Left ventricle myocardium inferior (tissue), 1 donor: Measurements from ENCODE around the gene SLC6A13. TPM values are rescaled to one million over a fixed set of nuclear protein-coding genes. Genes with fewer than 3 reads are reported as not detected.
"Not testable (repeated sequence)": the region's sequence is repeated elsewhere in the genome, so short reads cannot be mapped to it uniquely, and the experiment has no call there.

Source experiments
- DNase-seq: peaks from one replicate; pipeline ENCODE4 v3.0.0-alpha.2; 2020
- H3K27ac ChIP-seq: fragments of 200-600 bp; replicated peaks from 2 replicates; pipeline ENCODE4 v1.8.0; 2021
- H3K27me3 ChIP-seq: fragments of 200-600 bp; 2 replicates; pipeline ENCODE4 v1.8.0; 2021; ENCODE audit warnings: low read depth
- H3K36me3 ChIP-seq: fragments of 200-600 bp; 2 replicates; pipeline ENCODE4 v1.8.0; 2021
- H3K4me1 ChIP-seq: fragments of 200-600 bp; 2 replicates; pipeline ENCODE4 v1.8.0; 2021
- H3K4me3 ChIP-seq: fragments of 200-600 bp; 2 replicates; pipeline ENCODE4 v1.8.0; 2021; ENCODE audit warnings: mild to moderate bottlenecking, moderate library complexity
- H3K9me3 ChIP-seq: fragments of 200-600 bp; replicated peaks from 2 replicates; pipeline ENCODE4 v1.8.0; 2021
- CTCF ChIP-seq: fragments of 200-600 bp; IDR thresholded peaks from 2 replicates; pipeline ENCODE4 v1.8.0; 2021; ENCODE audit warnings: antibody characterized with exemption, mild to moderate bottlenecking, borderline replicate concordance
- intact Hi-C: fragments of 100-400 bp; cut with micrococcal nuclease; formaldehyde crosslinking; loops from one replicate; pipeline ENCODE4 v1.11.0; 2022
- long read RNA-seq: library from polyadenylated mRNA; unstranded; transcript quantifications from one replicate; pipeline ENCODE4 v2.0.0, GENCODE V29; 2021
- total RNA-seq: library from RNA; stranded (reverse); fragmentation: NEBNext Ultra II Directional; extraction: Animal tissue kit (Norgen Biotek cat#: 25700); gene quantifications from one replicate; pipeline ENCODE4 v1.2.1, GENCODE V29; 2021
- donor health status: DM: no; HTN: yes; CAD: no; lungs with severe emphysema.

The SLC6A13 gene
- total RNA-seq: 1.8 TPM
- long read RNA-seq, partial matches to known transcripts: 0 of 1 reads
- long read RNA-seq, other reads (novel, unspliced or antisense): 1 of 1 reads

GRCh38 chr12:262817-263216 is at the start of gene SLC6A13:
Gene SLC6A13 (minus strand): TSS chr12:262836. CDS start chr12:260052, 2,784 bp downstream.
- H3K27me3 ChIP-seq: peaks cover 11% of the 10 kb centered on the region
- H3K36me3 ChIP-seq: no peaks in the 10 kb centered on the region
- H3K4me3 ChIP-seq: no peak within 1 kb of the TSS
- no peak for DNase-seq
- H3K27ac ChIP-seq: no peak within 1 kb of the TSS
- H3K4me1 ChIP-seq: peaks cover 14% of the 10 kb centered on the region
- TF ChIP-seq CTCF: no peak
- intact Hi-C loops: no loop called here
- no peaks in the 10 kb centered on the region for H3K9me3 ChIP-seq

DNA sequence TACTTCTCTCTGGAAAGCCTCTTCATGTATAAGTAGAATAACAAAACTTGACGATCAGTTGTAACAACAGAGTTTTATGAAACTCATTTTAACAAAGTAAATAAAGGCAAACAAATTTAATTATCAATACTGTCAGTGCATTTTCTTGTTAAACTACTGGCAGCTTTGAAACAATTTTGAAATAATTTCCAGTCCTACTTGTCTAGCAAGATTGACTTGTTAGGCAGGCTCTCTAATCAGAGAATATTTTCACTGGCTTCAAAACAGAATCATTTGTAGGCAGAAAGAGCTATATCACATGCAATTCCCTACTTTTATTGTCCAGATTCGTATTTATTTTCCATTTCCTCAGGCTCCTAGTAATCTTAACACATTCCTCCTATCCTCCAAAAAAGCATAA is 45.9 kb upstream of the SLC6A13 start:
- Histone ChIP-seq H3K27me3 (no peaks in the 10 kb centered on the region), H3K9me3 (no peaks in the 10 kb centered on the region), H3K4me3 (no peak overlapping the region), H3K4me1 (no peaks in the 10 kb centered on the region), H3K27ac (no peak overlapping the region), H3K36me3 (peaks cover 99% of the 10 kb centered on the region)
- DNase-seq: no peak
- no peak for TF ChIP-seq CTCF
- intact Hi-C loops: no loop called here

DNA sequence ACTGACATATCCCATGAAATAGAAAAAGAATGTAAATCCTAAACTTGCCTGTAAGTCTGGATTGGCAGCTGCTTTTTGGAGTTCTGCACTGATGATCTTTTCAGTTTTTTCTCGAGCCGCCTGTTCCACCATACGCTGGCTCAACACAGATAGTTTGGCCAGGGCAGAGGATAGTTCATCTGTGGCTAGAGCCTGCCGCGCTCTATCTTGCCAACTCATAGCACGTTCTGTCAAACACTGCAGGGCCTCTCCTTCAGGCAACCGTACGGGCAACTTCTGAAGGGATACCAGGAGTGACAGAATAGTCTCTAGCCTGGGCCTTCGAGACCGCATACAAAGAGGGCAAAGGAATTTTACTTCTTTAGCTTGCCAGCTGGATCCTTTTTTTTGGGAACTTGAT is 44.8 kb upstream of the SLC6A13 start:
- no peak for DNase-seq
- no peaks in the 10 kb centered on the region for H3K4me1 ChIP-seq
- H3K27ac ChIP-seq: no peak overlapping the region
- H3K27me3 ChIP-seq: no peaks in the 10 kb centered on the region
- no peak for TF ChIP-seq CTCF
- peaks cover 99% of the 10 kb centered on the region for H3K36me3 ChIP-seq
- peaks cover 3% of the 10 kb centered on the region for H3K9me3 ChIP-seq
- H3K4me3 ChIP-seq: no peak overlapping the region
- intact Hi-C loops: no loop called here

DNA sequence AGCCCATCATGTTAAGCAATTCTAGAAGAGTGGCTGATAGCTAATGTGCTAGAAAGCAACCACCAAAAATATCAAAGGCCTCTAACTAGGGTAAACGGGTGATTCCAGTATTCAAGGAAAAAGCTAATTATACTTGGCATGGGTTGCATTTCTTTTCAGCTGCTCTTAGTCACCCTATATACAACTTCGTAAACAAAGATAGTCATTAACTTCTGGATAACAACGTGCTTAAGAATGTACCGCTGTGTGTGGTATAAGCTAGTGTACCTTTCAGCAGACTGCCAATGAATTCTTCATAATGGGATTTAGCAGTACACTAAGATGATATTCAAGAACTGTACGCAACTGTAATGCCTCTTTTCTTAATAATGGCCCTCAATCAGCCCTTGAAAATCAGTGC is 42.2 kb upstream of the SLC6A13 start:
- DNase-seq: no peak
- no peak for TF ChIP-seq CTCF
- peaks cover 94% of the 10 kb centered on the region for H3K36me3 ChIP-seq
- H3K9me3 ChIP-seq: peaks cover 12% of the 10 kb centered on the region
- H3K27ac ChIP-seq: no peak overlapping the region
- no peaks in the 10 kb centered on the region for H3K4me1 ChIP-seq
- intact Hi-C loops: no loop called here
- no peaks in the 10 kb centered on the region for H3K27me3 ChIP-seq
- H3K4me3 ChIP-seq: no peak overlapping the region

- DNase-seq, H3K27me3 ChIP-seq, H3K27ac ChIP-seq, intact Hi-C loops, H3K4me3 ChIP-seq, H3K4me1 ChIP-seq: not testable (repeated sequence)
- peaks cover 92% of the 10 kb centered on the region for H3K36me3 ChIP-seq
- peaks cover 23% of the 10 kb centered on the region for H3K9me3 ChIP-seq
Observed at GRCh38 chr12:302766-303165, 40.1 kb upstream of the SLC6A13 start.

DNA sequence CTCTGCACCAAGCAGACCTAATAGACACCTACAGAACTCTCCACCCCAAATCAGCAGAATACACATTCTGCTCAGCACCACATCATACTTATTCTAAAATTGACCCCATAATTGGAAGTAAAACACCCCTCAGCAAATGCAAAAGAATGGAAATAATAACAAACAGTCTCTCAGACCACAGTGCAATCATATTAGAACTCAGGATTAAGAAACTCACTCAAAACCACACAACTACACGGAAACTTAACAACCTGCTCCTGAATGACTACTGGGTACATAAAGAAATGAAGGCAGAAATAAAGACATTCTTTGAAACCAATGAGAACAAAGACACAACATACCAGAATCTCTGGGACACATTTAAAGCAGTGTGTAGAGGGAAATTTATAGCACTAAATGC is 37.5 kb upstream of the SLC6A13 start:
- DNase-seq, H3K27ac ChIP-seq, H3K4me3 ChIP-seq, intact Hi-C loops, H3K27me3 ChIP-seq, H3K4me1 ChIP-seq: not testable (repeated sequence)
- H3K9me3 ChIP-seq: peaks cover 23% of the 10 kb centered on the region
- peaks cover 91% of the 10 kb centered on the region for H3K36me3 ChIP-seq

GRCh38 chr12:299511-299910 is 36.9 kb upstream of the SLC6A13 start:
- H3K27ac ChIP-seq, H3K4me1 ChIP-seq, H3K27me3 ChIP-seq, DNase-seq, H3K4me3 ChIP-seq, intact Hi-C loops: not testable (repeated sequence)
- peaks cover 23% of the 10 kb centered on the region for H3K9me3 ChIP-seq
- peaks cover 91% of the 10 kb centered on the region for H3K36me3 ChIP-seq

DNA sequence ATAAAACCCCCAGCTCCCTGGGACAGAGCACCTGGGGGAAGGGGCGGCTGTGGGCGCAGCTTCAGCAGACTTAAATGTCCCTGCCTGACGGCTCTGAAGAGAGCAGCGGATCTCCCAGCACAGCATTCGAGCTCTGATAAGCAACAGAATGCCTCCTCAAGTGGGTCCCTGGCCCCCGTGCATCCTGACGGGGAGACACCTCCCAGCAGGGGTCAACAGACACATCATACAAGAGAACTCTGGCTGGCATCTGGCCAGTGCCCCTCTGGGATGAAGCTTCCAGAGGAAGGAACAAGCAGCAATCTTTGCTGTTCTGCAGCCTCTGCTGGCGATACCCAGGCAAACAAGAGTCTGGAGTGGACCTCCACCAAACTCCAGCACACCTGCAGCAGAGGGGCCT is 35.4 kb upstream of the SLC6A13 start:
- H3K36me3 ChIP-seq: peaks cover 93% of the 10 kb centered on the region
- H3K27me3 ChIP-seq, intact Hi-C loops, H3K27ac ChIP-seq, H3K4me1 ChIP-seq, H3K4me3 ChIP-seq, DNase-seq: not testable (repeated sequence)
- peaks cover 23% of the 10 kb centered on the region for H3K9me3 ChIP-seq
